Mesodermal cell (in vitro differentiated cells): ENCODE measurements around the gene MECR.
"Not testable (repeated sequence)": the region's sequence is repeated elsewhere in the genome, so short reads cannot be mapped to it uniquely, and the experiment has no call there.

Experiments
- H3K27ac ChIP-seq: 2 replicates; pipeline ENCODE4 v1.7.0; 2013; ENCODE audit warnings: mild to moderate bottlenecking, low read depth, low read length, moderate library complexity; ENCODE audit not compliant: severe bottlenecking
- H3K36me3 ChIP-seq: 2 replicates; pipeline ENCODE4 v1.7.1; 2013; ENCODE audit warnings: mild to moderate bottlenecking, low read length, moderate library complexity; ENCODE audit not compliant: control insufficient read depth, insufficient read depth
- H3K4me1 ChIP-seq: one replicate; pipeline ENCODE4 v1.7.1; 2013; ENCODE audit warnings: mild to moderate bottlenecking, low read length; ENCODE audit not compliant: insufficient read depth, control insufficient read depth, poor library complexity, severe bottlenecking
- H3K4me3 ChIP-seq: 2 replicates; pipeline ENCODE4 v1.7.0; 2013; ENCODE audit warnings: low read length, control low read depth, mild to moderate bottlenecking; ENCODE audit not compliant: insufficient read depth, poor library complexity, severe bottlenecking; ENCODE audit errors: extremely low read depth
- H3K9me3 ChIP-seq: 2 replicates; pipeline ENCODE4 v1.7.1; 2013; ENCODE audit warnings: mild to moderate bottlenecking, low read length, moderate library complexity; ENCODE audit not compliant: control insufficient read depth
- WGBS, 2 experiments: methylation state at CpG; one replicate each; pipeline ENCODE4 v1.1.5; 2013; ENCODE audit warnings: missing lambda C conversion rate in 2 of 2; ENCODE audit not compliant: insufficient coverage in 2 of 2; 5-methylcytosine and 5-hydroxymethylcytosine counted together

MECR gene

DNA sequence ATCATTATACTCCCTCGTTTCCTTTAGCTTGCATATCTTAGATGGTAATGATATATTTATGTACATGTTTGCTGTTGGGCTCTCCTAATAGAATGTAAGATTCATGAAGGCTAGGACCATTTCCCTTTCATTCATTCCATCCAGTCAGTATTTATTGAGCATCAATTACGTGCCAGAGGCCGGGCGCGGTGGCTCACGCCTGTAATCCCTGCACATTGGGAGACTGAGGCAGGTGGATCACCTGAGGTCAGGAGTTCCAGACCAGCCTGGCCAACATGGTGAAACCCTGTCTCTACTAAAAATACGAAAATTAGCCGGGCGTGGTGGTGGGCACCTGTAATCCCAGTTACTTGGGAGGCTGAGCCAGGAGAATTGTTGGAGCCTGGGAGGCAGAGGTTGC lies 4.1 kb upstream of the MECR start:
- WGBS, 2 experiments: 96 to 100% methylated on average over 3 to 8 of the region's 9 CpGs
- peaks cover 18% of the 10 kb centered on the region for H3K4me1 ChIP-seq
- H3K27ac ChIP-seq, H3K9me3 ChIP-seq, H3K36me3 ChIP-seq, H3K4me3 ChIP-seq: not testable (repeated sequence)

DNA sequence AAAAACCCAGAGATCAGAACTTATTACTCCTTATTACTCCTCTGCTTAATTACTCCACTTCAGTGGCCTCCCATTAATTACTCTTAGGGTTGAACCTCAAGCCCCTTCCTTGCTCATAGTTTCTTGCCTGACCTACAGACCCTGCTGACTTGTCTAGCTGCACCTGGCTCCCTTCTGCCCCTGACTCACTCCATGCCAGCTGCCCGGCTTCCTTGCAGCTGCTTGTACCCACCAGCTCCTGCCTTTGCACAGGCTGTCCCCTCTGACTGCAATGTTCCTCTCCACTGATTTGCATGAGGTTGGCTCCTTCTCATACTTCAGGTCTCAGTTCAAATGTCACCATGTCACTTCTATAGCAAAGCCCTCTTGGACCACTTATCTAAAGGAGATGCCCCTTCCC lies 3.7 kb upstream of the MECR start:
- no peaks in the 10 kb centered on the region for H3K36me3 ChIP-seq
- peaks cover 14% of the 10 kb centered on the region for H3K4me1 ChIP-seq
- H3K4me3 ChIP-seq: no peak overlapping the region
- 91 to 100% methylated on average over 1 of the region's 1 CpG for WGBS, 2 experiments
- H3K9me3 ChIP-seq: no peaks in the 10 kb centered on the region
- H3K27ac ChIP-seq: no peak overlapping the region

DNA sequence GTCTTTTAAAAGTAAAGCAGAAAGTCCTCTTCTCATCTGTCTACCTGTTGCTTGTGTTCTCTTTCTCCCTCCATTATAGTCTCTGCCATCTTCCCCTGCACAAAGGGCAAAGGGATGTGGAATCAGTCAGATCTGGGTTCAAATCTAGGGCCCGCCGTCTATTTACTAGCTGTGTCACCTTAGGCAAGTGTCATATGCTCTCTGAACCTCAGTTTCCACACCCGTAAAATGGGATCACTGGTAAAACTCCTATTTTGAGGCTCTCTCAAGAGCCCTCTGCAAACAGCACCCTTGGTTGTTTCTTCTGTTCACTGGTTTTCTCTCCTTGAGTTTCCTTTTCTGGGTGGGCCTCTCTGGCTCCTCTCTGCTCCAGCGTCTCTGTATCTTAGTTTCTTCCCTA lies 3.0 kb upstream of the MECR start:
- Histone ChIP-seq H3K4me3 (no peak overlapping the region), H3K36me3 (no peaks in the 10 kb centered on the region), H3K9me3 (no peaks in the 10 kb centered on the region), H3K4me1 (peaks cover 6% of the 10 kb centered on the region), H3K27ac (no peak overlapping the region)
- 90 to 95% methylated on average over 4 of the region's 4 CpGs for WGBS, 2 experiments

DNA sequence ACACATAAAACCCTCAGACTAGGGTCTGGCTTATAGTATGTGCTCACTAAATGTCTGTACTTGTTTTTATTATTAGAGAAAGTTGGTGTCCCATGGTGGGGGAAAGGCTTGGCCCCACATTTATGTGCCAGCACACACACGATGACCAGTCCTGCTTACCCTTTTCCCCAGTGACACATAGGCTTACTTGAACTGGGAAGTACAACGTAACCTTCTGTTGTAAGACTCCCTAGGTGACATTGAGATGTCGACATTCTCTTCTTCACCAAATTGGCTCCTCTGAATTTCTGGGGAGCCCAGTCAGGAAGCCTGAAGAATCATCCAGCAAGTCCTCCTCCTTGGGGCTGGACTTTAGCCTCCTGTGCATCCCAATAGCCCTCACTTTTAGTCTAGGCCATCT lies 1.7 kb upstream of the MECR start:
- Histone ChIP-seq H3K9me3 (no peaks in the 10 kb centered on the region), H3K4me1 (peaks cover 6% of the 10 kb centered on the region), H3K36me3 (no peaks in the 10 kb centered on the region), H3K27ac (no peak overlapping the region), H3K4me3 (no peak overlapping the region)
- 90 to 96% methylated on average over 3 of the region's 3 CpGs for WGBS, 2 experiments

DNA sequence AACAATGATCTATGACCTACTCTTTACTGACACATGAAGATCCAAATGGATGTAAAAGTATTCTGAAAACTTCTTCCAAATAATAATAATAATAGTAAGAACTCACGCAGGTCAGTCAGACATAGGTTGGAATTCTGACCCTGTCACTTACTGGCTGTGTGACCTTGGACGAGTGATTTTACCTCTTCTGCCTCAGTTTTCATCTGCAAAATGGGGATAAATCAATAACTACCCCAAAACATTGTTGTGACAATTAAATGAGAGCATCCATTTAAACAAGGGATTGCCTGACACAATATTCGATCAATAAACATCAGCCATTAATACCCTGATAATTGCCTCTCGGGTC lies 556 bp downstream of the MECR start:
- peak overlapping the region; percentile 96 for H3K4me3 ChIP-seq
- H3K9me3 ChIP-seq: no peaks in the 10 kb centered on the region
- H3K27ac ChIP-seq: no peak overlapping the region
- H3K4me1 ChIP-seq: peaks cover 4% of the 10 kb centered on the region
- peaks cover 7% of the 10 kb centered on the region for H3K36me3 ChIP-seq
- 13 to 19% methylated on average over 3 to 4 of the region's 4 CpGs for WGBS, 2 experiments

DNA sequence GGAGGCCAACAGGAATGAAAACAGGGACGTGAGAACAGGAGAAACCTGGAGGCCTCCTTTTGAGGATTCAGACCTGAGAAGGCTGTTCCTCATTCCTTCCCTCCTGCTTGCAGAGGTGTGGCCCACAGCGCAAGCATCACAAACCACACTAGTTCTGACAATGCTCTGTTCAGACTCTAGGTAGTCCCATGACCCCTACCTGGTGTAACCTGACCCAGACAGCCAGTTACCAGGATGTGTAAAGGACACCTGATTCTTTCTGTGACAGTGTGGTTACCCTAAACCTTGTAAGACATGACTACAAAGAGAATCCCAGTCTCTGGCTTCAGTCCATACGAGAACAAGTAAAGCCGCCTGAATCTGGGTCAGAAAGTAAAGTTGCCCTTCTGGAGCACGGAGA lies 3.2 kb downstream of the MECR start:
- WGBS, 2 experiments: 96 to 98% methylated on average over 4 to 5 of the region's 5 CpGs
- Histone ChIP-seq H3K27ac (peak overlapping the region; percentile 49), H3K4me3 (no peak overlapping the region), H3K36me3 (peaks cover 20% of the 10 kb centered on the region), H3K4me1 (peaks cover 10% of the 10 kb centered on the region), H3K9me3 (no peaks in the 10 kb centered on the region)

DNA sequence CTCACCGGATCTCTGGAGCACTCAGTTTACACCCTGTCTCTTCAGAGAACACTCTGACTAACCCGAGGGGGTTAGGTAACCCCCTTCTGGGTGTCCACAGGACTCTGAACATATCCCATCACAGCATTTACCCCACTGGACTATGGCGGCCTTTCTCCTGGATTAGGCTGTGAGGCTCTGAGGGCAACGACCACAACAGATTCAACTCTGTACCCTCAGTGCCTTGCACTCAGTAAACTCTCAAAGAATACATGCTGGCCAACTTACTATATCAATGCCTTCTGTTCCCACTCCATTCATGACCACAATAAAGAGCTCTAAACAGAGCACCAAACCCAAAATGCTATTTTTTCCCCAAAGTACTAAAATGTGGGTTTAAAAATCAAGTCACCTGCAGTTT lies 5.4 kb downstream of the MECR start:
- WGBS, 2 experiments: 85 to 87% methylated on average over 4 of the region's 4 CpGs
- no peak overlapping the region for H3K4me3 ChIP-seq
- no peak overlapping the region for H3K27ac ChIP-seq
- H3K36me3 ChIP-seq: peaks cover 32% of the 10 kb centered on the region
- H3K9me3 ChIP-seq: no peaks in the 10 kb centered on the region
- H3K4me1 ChIP-seq: peaks cover 10% of the 10 kb centered on the region

DNA sequence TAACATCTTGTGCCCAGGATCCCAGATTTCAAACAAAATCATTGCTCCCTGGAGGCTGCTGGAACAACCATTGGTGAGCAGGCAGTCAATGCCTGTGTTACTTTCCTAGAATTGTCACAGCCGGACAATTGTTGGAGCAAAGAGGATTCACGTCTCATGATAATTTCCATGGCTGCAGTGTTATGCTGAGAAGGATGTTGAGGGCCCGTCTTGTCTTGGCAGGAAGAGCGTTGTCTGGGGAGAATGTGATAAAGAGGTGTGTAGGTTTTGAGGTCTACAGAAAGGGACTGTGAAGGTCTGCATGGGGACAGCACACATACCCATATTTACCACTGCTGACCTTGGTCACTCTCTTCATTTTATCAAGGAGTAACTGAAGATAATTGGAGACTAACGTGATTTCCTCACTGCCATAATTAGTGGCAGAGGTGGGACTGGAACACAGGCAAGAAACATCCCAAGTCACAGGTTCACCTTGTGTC lies 6.3 kb downstream of the MECR start:
- H3K9me3 ChIP-seq: no peaks in the 10 kb centered on the region
- WGBS, 2 experiments: 91 to 97% methylated on average over 3 to 4 of the region's 5 CpGs
- H3K4me3 ChIP-seq: no peak overlapping the region
- H3K36me3 ChIP-seq: peaks cover 36% of the 10 kb centered on the region
- H3K4me1 ChIP-seq: peaks cover 10% of the 10 kb centered on the region
- no peak overlapping the region for H3K27ac ChIP-seq

DNA sequence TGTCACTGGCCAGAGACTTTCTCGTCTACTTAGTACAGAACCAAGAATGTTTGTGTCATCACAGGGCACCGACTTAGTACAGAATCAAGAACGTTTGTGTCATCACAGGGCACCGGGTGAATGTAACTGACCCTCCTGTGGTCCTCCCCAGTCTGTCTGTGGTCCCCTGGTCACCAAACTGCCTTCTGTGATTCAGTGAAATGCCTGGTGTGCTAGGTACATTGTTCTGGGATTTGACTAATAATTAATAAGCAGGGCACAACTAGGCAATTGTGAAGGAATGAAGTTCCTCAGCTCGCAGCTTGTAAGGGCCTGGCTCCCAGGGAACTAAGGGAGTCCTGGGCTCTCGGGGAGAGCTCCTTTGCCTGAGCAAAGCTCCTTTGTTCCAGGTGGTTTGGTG lies 7.2 kb downstream of the MECR start:
- no peak overlapping the region for H3K27ac ChIP-seq
- no peak overlapping the region for H3K4me3 ChIP-seq
- 94% methylated on average over 6 of the region's 6 CpGs for WGBS, 2 experiments
- H3K36me3 ChIP-seq: peaks cover 41% of the 10 kb centered on the region
- H3K9me3 ChIP-seq: no peaks in the 10 kb centered on the region
- H3K4me1 ChIP-seq: peaks cover 10% of the 10 kb centered on the region

DNA sequence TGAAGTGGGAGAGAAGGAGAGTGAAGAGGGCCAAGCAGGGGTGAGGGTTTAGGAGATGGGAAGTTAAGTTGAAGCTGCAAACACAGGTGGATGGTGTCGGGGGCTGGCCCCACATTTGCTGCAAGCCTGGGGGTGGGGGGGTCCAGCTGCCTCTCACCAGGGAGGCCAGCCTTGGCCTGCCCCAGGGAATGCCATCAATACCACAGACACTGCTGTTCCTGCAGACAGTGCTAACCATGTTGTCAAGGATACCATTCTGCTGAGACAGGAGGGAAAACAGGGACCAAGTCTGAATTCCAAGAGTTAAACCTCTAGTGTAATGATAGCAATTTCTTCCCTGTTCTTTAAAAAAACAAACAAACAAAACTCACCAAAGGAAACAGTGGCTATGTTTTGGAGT lies 8.0 kb downstream of the MECR start:
- Histone ChIP-seq H3K4me1 (peaks cover 10% of the 10 kb centered on the region), H3K27ac (no peak overlapping the region), H3K4me3 (no peak overlapping the region), H3K9me3 (no peaks in the 10 kb centered on the region), H3K36me3 (peaks cover 47% of the 10 kb centered on the region)
- WGBS, 2 experiments: 86 to 100% methylated on average over 1 of the region's 1 CpG

DNA sequence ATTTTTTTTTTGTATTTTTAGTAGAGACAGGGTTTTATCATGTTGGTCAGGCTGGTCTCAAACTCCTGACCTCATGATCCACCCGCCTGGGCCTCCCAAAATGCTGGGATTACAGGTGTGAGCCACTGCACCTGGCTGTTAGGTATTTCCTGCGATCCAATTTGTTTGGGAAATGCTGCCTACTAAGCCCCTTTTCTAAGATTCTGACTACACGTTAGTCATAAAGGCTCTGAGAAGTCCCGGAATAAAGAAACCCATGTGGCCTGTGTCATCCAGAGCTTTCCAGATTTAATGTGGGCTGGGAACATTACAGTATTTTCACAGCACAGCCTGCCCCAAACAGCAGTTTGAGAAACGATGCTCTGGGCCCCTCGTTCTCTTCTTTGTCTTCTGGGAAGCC lies 8.5 kb downstream of the MECR start:
- not testable (repeated sequence) for H3K9me3 ChIP-seq, H3K4me3 ChIP-seq, H3K4me1 ChIP-seq, H3K27ac ChIP-seq
- WGBS, 2 experiments: 95 to 98% methylated on average over 4 to 6 of the region's 6 CpGs
- H3K36me3 ChIP-seq: peaks cover 50% of the 10 kb centered on the region

DNA sequence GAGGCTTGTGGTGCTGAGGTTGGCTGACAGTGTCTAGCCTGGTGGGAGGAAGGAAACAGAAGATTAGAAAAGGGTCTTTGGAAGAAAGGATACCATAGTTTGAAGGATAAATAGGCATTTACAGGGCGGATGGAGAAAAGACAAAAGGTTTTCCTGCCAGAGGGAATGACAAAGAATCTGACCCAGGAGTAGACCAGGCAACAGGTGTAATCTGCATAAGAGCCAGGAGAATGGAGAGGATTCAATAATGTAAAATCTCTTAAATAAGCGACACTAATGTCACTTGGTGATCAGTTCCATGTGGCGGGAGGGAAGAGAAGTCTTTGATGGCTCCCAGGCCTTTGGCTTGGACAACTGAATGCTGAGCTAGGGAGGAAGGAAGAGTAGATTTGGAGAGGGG lies 9.4 kb downstream of the MECR start:
- no peaks in the 10 kb centered on the region for H3K9me3 ChIP-seq
- WGBS, 2 experiments: 97 to 100% methylated on average over 3 of the region's 3 CpGs
- peaks cover 52% of the 10 kb centered on the region for H3K36me3 ChIP-seq
- H3K27ac ChIP-seq: no peak overlapping the region
- H3K4me1 ChIP-seq: peaks cover 6% of the 10 kb centered on the region
- H3K4me3 ChIP-seq: no peak overlapping the region
